ENCODE results near the gene CCL21. TPM values are rescaled to one million over a fixed set of nuclear protein-coding genes. Genes with fewer than 3 reads are reported as not detected.
"Not testable (repeated sequence)": the region's sequence is repeated elsewhere in the genome, so short reads cannot be mapped to it uniquely, and the experiment has no call there.

CCL21 gene
- total RNA-seq, 1 donor from 2014 or later, result not detected

- Mint-ChIP-seq H3K36me3 (ENCODE audit: unreplicated experiment) (no peaks in the 10 kb centered on the region), H3K27me3 (ENCODE audit: unreplicated experiment) (no peaks in the 10 kb centered on the region), H3K4me1 (ENCODE audit: low read depth, unreplicated experiment) (no peaks in the 10 kb centered on the region), H3K27ac (ENCODE audit: unreplicated experiment) (no peak overlapping the region), H3K9me3 (ENCODE audit: unreplicated experiment) (no peaks in the 10 kb centered on the region), H3K4me3 (ENCODE audit: unreplicated experiment) (no peak overlapping the region)
- no peak for TF ChIP-seq CTCF (IDR thresholded peaks at IDR 0.05; ENCODE audit: partially characterized antibody, unreplicated experiment)
- no peak for DNase-seq
Measured at GRCh38 chr9:34742710-34743109, 32.8 kb upstream of the CCL21 start.

DNA sequence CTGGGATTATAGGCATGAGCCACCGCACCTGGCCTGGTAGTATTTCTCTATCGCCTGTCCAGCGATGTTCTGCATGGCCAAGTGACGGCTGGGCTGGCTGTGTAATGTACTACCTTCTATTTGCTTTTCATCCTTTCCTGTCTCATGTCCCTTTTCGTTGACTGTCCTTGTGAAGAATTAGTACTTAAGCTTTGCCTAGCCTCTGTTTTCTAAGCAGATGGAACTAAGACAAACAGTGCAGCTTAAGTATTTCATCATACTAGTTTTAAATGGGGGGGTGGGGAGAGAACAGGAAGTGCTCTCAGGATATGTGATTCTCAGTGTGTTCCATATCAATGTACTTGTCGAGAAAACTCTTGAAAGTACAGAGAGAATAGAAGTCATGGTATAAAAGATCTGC, 31.7 kb upstream of the CCL21 start:
- Mint-ChIP-seq H3K27me3 (ENCODE audit: unreplicated experiment) (peaks cover 3% of the 10 kb centered on the region), H3K4me1 (ENCODE audit: low read depth, unreplicated experiment) (no peaks in the 10 kb centered on the region), H3K27ac (ENCODE audit: unreplicated experiment) (no peak overlapping the region), H3K4me3 (ENCODE audit: unreplicated experiment) (no peak overlapping the region), H3K36me3 (ENCODE audit: unreplicated experiment) (no peaks in the 10 kb centered on the region), H3K9me3 (ENCODE audit: unreplicated experiment) (no peaks in the 10 kb centered on the region)
- DNase-seq, result no peak
- TF ChIP-seq CTCF (IDR thresholded peaks at IDR 0.05; ENCODE audit: partially characterized antibody, unreplicated experiment), result no peak

GRCh38 chr9:34740176-34740575, 30.2 kb upstream of the CCL21 start:
- not testable (repeated sequence) for H3K27me3 Mint-ChIP-seq (ENCODE audit: unreplicated experiment); H3K4me1 Mint-ChIP-seq (ENCODE audit: low read depth, unreplicated experiment); H3K27ac Mint-ChIP-seq (ENCODE audit: unreplicated experiment); H3K9me3 Mint-ChIP-seq (ENCODE audit: unreplicated experiment); H3K36me3 Mint-ChIP-seq (ENCODE audit: unreplicated experiment); DNase-seq; H3K4me3 Mint-ChIP-seq (ENCODE audit: unreplicated experiment)

DNA sequence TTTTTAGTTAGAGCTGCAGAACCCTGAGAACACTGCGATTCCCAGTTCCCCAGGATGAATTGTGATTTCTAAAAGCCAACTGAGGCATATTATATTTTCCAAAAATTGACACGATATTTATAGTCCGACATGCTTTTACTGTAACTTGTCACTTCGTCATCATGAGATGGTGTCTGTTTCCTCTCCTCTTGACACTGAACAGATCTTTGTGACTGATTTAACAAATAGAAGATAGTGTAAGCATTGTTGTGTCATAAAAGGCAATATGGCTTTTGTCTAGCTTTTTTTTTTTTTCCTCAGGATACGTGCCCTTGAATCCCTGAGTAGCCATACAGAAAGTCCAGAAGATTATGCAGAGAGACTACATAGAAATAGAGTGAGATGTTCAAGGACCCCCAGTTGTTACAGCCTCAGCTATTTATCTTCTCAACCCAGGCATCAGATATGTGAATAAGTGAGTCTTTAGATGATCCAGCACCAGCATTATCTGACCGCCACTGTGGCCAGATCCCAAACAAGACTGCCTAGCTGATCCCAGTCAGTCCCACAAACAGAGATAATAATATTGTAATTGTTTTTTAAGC, 27.8 kb upstream of the CCL21 start:
- no peak for TF ChIP-seq CTCF (IDR thresholded peaks at IDR 0.05; ENCODE audit: partially characterized antibody, unreplicated experiment)
- H3K4me1 Mint-ChIP-seq (ENCODE audit: low read depth, unreplicated experiment), result no peaks in the 10 kb centered on the region
- H3K27me3 Mint-ChIP-seq (ENCODE audit: unreplicated experiment), result peaks cover 3% of the 10 kb centered on the region
- H3K27ac Mint-ChIP-seq (ENCODE audit: unreplicated experiment), result no peak overlapping the region
- DNase-seq, result no peak
- no peak overlapping the region for H3K4me3 Mint-ChIP-seq (ENCODE audit: unreplicated experiment)
- H3K36me3 Mint-ChIP-seq (ENCODE audit: unreplicated experiment), result no peaks in the 10 kb centered on the region
- H3K9me3 Mint-ChIP-seq (ENCODE audit: unreplicated experiment), result no peaks in the 10 kb centered on the region

DNA sequence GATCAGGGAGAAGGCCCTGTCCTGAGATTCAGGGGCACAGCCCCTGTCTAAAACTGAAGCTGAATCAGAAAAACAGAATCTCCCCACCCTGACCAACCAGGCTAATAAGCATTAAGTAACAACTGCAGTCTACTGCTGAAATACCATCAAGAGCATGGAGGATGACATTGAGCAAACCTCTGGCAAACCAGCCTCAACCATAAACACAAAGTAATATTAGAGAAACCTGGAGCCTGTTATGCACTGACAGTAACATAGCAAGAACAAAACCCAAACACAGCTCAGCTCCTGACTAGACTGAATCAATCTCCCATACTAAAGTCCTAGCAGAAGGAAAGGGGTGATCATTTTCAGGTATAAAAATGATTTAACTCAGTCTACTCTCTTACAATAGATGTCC, 24.8 kb upstream of the CCL21 start:
- H3K4me1 Mint-ChIP-seq (ENCODE audit: low read depth, unreplicated experiment), result no peaks in the 10 kb centered on the region
- no peak for DNase-seq
- H3K36me3 Mint-ChIP-seq (ENCODE audit: unreplicated experiment), result no peaks in the 10 kb centered on the region
- no peak overlapping the region for H3K4me3 Mint-ChIP-seq (ENCODE audit: unreplicated experiment)
- no peak for TF ChIP-seq CTCF (IDR thresholded peaks at IDR 0.05; ENCODE audit: partially characterized antibody, unreplicated experiment)
- H3K27me3 Mint-ChIP-seq (ENCODE audit: unreplicated experiment), result peaks cover 3% of the 10 kb centered on the region
- no peak overlapping the region for H3K27ac Mint-ChIP-seq (ENCODE audit: unreplicated experiment)
- H3K9me3 Mint-ChIP-seq (ENCODE audit: unreplicated experiment), result no peaks in the 10 kb centered on the region
